Inflammatory macrophage (primary cell): ENCODE results near the gene GMIP.
"Not testable (repeated sequence)": the region's sequence is repeated elsewhere in the genome, so short reads cannot be mapped to it uniquely, and the experiment has no call there.

Source experiments
- DNase-seq, 2 donors: peaks; one replicate each; pipeline ENCODE4 v3.0.0-alpha.2; 2020 to 2022
- total RNA-seq, 18 experiments: gene quantifications; one replicate each; lab custom pipeline; 2026; ENCODE audit warnings: mixed read lengths in 6 of 18, inconsistent platforms in 2 of 18; lab: John Stamatoyannopoulos, UW

Gene GMIP, protein sequence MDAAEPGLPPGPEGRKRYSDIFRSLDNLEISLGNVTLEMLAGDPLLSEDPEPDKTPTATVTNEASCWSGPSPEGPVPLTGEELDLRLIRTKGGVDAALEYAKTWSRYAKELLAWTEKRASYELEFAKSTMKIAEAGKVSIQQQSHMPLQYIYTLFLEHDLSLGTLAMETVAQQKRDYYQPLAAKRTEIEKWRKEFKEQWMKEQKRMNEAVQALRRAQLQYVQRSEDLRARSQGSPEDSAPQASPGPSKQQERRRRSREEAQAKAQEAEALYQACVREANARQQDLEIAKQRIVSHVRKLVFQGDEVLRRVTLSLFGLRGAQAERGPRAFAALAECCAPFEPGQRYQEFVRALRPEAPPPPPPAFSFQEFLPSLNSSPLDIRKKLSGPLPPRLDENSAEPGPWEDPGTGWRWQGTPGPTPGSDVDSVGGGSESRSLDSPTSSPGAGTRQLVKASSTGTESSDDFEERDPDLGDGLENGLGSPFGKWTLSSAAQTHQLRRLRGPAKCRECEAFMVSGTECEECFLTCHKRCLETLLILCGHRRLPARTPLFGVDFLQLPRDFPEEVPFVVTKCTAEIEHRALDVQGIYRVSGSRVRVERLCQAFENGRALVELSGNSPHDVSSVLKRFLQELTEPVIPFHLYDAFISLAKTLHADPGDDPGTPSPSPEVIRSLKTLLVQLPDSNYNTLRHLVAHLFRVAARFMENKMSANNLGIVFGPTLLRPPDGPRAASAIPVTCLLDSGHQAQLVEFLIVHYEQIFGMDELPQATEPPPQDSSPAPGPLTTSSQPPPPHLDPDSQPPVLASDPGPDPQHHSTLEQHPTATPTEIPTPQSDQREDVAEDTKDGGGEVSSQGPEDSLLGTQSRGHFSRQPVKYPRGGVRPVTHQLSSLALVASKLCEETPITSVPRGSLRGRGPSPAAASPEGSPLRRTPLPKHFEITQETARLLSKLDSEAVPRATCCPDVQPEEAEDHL
- total RNA-seq: 44.3 to 122 (median 90.5) reads per million in 18 experiments

DNA sequence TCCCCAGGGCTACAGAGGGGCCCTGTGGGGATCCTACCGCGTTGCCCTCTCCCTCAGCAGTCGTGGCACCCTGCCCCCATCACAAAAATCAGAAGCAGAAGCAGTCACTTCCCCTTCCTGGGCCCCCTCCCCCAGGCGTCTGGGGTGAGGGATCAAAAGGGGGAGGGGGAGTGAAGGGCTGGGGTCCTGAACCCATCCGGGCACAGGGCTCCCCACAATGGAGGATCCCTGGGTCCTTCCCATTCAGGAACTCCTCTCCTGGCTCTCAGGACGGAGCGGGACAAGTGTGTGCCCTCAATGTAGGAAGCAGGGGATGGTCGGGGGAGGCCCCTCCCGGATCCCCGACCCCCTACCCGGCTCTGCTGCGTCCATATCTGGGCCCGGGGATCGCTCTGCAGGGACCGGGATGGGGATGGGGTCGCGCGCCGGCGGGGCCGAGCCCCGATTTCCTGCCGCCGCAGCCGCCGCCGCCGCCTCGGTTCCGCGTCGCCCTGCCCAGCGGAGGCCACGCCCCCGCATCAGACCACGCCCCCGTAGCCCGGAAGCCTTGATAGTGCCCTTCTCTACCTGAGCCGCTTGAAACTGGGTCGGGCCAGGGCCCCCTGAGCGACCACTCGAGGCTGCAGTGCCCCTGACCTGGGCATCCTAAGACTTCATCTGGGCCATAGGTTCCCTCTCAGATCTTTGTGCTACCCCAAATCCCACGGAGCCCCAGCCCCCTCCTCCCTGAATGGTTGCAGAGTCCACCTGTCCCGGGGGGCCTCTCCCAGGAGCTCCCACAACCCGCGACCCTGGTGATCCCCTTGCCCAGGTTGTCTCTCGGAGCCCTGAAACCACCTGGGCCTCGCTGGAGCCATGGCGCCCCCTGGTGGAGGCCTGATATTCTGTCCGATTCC lies at the start of gene GMIP:
Gene GMIP (minus strand): TSS at position 500 of the 896 bp plus-strand sequence. CDS start 128 bp downstream, at position 372.
- peak; percentile 69 to 81 for DNase-seq

DNA sequence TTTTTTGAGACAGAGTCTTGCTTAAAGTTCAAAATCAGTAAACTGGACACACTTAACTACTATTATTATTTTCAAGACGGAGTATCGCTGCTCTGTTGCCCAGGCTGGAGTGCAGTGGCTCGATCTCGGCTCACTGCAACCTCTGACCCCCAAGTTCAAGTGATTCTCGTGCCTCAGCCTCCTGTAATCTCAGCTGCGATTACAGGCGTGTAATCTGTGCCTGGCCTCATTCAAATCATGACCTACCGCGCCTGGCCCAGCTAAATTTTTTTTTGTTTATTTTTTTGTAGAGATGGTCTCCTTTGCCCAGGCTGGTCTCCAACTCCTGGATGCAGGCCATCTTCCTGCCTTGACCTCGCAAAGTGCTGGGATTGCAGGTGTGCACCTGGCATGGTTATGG lies 48.2 kb upstream of the GMIP start:
- DNase-seq: no peak

DNA sequence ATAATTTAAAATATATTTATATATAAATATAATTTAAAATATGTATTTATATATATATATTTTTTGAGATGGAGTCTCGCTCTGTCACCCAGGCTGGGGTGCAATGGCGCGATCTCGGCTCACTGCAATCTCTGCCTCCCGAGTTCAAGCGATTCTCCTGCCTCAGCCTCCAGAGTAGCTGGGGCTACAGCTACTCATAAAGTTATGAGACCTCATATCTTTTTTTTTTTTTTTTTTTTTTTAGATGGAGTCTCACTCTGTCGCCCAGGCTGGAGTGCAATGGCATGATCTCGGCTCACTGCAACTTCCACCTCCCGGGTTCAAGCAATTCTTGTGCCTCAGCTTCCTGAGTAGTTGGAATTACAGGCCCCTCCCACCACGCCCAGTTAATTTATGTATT lies 45.6 kb upstream of the GMIP start:
- DNase-seq: not testable (repeated sequence)

DNA sequence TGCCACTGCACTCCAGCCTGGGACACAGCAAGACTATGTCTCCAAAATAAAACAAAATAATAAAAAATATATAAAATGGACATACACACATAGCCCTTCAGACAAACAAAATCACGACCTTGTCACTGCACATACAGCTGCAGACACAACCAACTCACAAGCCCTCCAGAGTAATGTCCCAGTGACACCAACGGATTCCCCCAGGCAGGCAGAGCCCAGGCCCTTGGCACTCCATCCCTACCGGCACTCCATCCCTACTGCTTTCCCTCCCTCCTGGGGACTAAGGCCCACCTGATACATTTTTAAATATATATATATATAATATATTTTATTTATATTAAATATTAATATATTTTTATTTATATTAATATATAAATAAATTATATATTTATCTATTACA lies 43.6 kb upstream of the GMIP start:
- no peak for DNase-seq

DNA sequence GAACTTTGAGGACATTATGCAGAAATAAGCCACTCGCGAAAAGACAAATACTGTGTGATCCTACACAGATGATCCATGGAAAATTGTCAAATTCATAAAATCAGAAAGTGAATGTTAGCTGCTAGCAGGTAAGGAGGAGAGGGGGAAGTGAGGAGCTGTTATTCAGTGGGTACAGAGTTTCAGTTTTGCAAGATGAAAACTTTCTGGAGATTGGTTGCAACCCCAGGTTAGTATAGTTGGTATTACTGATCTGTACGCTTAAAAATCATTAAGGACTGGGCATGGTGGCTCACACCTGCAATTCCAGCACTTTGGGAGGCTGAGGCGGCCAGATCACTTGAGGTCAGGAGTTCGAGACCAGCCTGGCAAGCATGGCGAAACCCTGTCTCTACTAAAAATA lies 43.1 kb upstream of the GMIP start:
- no peak for DNase-seq

DNA sequence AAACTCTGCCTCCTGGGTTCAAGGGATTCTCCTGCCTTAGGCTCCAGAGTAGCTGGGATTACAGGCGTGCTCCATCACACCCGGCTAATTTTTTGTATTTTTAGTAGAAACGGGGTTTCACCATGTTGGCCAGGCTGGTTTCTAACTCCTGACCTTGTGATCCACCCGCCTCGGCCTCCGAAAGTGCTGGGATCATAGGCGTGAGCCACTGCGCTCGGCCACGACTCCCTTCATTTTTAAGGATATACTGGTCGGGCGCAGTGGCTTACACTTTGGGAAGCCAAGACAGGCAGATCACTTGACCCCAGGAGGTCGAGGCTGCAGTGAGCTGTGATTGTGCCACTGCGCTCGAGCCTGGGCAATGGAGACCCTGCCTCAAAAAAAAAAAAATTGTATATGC lies 42.7 kb upstream of the GMIP start:
- not testable (repeated sequence) for DNase-seq

DNA sequence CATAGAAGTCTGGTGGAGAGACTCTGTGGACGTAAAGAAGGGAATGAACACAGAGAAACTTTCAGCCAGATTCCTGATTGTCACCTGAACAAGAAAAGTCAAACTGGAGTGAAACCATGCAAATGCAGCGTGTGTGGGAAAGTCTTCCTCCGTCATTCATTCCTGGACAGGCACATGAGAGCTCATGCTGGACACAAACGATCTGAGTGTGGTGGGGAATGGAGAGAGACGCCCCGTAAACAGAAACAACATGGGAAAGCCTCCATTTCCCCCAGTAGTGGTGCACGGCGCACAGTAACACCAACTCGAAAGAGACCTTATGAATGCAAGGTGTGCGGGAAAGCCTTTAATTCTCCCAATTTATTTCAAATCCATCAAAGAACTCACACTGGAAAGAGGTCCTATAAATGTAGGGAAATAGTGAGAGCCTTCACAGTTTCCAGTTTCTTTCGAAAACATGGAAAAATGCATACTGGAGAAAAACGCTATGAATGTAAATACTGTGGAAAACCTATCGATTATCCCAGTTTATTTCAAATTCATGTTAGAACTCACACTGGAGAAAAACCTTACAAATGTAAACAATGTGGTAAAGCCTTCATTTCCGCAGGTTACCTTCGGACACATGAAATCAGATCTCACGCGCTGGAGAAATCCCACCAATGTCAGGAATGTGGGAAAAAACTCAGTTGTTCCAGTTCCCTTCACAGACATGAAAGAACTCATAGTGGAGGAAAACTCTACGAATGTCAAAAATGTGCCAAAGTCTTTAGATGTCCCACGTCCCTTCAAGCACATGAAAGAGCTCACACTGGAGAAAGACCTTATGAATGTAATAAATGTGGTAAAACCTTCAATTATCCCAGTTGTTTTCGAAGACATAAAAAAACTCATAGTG lies 36.0 kb upstream of the GMIP start:
- DNase-seq: no peak

DNA sequence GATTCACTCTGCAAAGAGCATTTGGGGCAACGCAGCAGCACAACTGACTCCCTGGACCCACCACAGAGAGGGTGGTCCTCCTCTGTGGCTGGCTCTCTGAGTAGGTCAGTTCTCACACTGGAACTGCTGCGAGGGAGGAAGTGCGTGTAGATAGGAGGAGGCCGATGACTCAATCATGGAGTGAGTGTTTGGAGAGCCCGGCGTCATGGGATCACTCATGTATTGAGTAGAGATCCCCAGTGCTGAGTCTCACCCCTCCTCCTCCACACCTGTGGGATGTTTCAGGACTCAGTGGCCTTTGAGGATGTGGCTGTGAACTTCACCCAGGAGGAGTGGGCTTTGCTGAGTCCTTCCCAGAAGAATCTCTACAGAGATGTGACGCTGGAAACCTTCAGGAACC lies 34.1 kb upstream of the GMIP start:
- no peak for DNase-seq

DNA sequence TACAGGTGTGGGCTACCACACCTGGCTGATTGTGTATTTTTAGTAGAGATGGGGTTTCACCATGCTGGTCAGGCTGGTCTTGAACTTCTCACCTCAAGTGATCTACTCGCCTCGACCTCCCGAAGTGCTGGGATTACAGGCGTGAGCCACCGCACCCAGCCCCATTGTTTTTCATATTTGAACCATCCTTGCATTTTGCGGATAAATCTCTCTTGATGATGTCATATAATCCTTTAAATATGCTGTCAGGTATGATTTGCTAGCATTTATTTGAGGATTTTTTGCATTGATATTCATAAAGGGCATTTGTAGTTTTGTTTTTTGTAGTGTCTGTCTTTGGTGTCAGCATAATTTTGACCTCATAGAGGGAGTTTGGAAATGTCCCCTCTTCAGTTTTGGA lies 30.9 kb upstream of the GMIP start:
- no peak for DNase-seq

DNA sequence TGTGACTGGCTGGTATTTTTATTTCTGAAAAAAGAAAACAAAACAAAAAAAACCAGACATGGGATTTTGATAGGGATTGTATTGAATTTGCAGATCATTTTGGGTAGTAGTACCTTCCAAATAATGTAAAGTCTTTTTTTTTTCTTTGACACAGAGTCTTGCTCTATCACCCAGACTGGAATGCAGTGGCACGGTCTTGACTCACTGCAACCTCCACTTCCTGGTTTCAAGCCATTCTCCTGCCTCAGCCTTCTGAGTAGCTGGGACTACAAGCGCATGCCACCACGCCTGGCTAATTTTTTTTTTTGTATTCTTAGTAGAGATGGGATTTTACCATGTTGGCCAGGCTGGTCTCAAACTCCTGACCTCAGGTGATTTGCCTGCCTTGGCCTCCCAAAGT lies 29.4 kb upstream of the GMIP start:
- no peak for DNase-seq

DNA sequence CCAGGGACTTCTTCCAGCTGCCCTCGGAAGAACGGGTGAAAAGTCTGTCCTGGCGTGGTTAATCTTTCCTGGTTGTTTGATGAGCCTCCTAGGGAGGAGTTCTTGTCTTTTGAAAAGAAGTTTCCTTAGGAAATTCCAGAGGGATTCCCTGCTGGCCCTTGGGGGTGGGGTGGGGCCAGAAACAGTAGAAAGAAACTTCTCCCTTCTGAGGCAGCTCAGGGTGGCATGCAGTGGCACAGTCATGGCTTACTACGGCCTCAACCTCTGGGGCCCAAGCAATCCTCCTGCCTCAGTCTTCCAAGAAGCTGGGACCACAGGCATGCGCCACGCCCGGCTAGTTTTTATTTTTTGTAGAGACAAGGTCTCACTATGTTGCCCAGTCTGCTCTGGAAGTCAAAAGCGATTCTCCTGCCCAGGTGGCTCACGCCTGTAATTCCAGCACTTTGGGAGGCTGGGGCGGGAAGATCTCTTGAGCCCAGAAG lies 26.7 kb upstream of the GMIP start:
- no peak for DNase-seq

DNA sequence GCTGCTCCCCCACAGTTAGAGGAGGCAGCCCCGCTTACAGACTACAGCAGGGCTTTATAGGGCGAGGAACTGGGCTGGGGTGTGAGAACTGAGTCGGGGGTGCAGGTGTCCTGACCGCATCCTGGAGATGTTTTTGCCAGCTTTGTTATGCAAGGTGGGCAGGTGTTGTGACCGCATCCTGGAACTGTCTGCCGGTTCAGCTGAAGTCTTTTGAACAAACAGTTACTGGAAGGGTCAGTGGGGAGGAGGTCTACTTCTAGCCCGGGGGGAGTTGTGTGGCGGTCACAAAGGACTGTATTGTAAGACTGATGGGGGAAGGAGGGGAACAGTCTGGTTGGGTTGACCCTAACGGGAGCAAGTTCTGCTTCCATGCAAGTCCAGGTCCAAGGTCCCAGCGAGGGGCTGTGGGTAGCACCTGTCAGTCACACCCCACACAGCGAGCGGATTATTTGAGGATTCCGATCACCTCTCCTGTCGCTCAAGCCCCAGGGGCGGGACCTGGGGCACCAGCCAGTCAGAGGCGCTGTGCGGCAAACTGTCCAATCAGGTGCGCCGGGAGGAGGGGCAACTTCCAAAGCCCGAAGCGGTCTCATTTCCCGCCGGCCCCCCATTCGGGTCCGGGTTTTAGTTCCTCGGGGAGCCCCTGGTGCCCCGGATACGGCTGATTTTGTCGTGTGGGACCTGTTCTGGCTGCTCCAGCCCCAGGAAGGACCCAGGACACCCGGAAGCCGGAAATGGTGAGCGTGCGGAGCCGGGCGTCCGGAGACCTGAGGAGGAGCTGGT lies 25.0 kb upstream of the GMIP start, which contains the start of gene ZNF101:
Gene ZNF101 (plus strand): TSS at position 610 of the 783 bp plus-strand sequence. CDS start 125 bp downstream, at position 735.
- DNase-seq: peak; percentile 95 to 97

DNA sequence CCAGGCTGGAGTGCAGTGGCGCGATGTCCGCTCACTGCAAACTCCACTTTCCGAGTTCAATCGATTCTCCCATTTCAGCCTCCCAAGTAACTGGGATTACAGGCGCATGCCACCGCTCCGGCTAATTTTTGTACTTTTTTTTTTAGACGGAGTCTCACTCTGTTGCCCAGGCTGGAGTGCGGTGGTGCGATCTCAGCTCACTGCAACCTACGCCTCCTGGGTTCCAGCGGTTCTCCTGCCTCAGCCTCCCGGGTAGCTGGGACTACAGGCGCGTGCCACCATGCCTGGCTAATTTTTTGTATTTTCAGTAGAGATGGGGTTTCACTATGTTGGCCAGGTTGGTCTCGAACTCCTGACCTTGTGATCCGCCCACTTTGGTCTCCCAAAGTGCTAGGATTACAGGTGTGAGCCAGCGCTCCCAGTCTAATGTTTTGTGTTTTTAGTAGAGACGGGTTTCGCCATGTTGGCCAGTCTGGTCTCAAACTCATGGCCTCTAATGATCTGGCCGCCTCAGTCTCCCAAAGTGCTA lies 22.0 kb upstream of the GMIP start:
- DNase-seq: not testable (repeated sequence)

DNA sequence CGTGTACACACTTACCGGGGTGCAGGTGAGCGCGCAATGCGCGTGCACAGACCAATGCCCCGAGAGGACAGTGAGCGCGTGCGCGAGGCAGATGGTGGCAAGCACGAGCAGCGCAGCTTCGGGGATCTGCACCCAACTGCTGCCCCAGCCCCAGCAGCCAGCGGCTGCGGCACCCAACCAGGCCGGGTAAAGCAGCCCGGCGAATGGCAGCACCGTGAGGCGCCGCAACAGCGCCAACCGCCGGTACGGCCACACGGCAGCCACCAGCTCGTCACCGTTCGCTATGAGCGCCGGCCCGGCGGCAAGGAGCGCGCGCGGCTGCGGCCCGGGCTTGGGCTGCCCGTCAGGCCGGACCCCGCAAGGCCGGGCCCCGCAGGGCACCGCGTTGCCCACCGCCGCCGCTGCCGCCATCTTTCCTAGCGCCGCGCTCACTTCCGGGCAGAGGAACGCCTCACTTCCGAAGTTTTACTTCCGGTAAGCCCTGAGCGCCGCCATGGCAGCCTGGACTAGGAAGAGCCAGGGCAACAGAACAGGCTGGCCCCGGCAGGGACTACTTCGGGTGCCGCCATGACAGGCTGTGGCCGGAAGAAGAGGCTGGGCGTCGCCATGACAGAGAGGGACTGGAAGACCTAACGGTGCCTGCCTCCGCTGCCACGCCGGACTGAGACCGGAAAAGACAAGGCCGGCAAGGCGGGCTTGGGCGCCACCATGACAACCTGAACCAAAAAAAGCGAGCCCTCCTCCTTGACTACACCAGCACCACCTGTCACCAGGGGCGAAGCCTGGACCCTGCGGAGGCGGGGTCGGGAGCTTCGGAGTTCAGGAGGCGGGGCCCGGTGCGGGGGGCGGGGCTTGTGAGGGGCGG lies 20.0 kb upstream of the GMIP start, which contains the start of gene ATP13A1:
Gene ATP13A1 (minus strand): TSS at position 421 of the 865 bp plus-strand sequence. CDS start 10 bp downstream, at position 411.
- DNase-seq: peak; percentile 97 to 99

DNA sequence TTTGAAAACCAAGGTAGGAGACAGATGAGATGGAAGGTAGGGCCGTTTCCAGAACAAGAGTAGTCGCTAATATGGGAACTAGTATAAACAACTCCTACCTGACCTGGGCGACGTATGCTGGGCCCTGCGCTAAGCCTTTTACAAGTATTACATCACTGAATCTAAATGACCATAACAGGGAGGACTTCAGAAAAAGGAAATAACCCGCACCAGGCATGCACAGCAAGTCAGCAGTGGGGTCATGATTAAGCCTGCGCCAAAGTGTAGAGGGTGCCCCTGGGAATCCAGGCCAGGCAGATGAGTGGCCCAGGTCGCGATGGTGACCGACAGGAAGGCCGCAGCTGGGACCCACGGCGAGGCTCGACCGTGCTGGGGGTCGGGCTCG lies 19.4 kb upstream of the GMIP start:
- peak; percentile 29 to 46 for DNase-seq

DNA sequence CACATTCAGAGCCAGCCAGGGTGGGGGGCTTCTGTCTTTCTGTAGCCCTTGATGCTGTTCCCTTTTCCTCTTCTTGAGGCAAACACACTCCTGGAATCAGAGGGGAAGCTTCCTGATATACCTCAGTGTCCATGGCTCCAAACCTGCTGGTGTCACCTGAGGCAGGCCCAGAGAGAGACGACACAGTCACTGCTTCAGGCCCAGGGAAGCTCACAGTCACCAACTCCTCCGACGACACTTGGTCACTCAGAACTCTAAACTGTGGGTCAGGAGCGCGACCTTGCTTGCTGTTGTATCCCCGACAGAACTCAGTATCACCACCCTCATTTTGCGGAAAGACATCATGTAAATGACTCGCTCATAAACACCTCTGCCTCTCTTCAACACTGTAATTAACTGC lies 18.9 kb upstream of the GMIP start:
- no peak for DNase-seq

DNA sequence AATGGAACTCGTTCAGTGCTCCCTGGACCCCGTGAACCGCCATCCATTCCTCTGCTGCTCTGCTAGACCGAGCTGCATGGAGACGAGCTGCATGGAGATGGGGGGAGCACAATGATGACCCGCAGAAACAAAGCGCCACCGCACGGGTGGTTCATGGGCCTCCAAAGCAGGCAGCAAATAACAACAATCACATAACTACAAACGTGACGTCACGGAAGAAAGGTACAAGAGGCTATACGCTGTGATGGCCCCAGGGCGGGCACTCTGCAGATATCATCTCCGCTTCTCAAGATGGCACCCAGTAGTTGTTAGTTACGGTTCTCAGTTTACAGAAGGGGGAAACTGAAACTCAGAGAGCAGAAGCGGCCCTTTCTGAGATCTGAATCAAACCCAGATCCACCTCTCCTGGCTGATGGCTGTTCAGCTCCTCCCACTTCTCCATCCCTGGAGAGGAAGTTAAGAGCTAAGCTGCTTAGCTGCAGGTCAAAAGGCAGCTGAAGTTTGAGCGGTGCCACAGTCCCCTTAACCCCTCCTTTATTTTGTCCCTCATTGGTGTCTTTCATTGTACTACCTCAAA lies 18.3 kb upstream of the GMIP start:
- DNase-seq: peak; percentile 74 to 76

DNA sequence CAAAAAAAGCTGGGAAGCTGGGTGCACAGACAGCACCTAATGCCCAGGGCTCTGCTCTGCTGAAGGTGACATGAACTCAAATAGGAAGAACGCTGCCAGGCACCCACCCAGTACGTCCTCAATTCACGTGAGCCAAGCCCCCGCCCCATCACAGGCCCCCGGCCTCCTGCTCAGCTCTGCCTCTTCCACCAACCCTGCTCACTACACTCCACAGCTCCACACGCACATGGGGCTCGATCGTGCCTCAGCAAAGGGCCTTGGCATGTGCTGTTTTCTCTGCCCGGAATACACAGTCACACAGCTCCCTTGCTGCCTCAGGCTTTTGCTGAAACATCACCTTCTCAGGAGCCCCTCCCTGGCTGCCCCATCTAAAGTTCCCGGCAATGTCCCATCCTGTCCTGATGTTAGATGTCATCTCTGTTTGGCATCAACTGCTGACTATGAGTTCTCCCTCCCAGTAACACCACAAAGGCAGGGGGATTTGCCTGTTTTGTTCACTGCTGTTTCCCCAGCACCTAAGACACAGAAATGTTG lies 17.8 kb upstream of the GMIP start:
- DNase-seq: no peak
